Caki2 (cell line): ENCODE measurements around the gene SAG. TPM values are rescaled to one million over a fixed set of nuclear protein-coding genes. Genes with fewer than 3 reads are reported as not detected.
"Not testable (repeated sequence)": the region's sequence is repeated elsewhere in the genome, so short reads cannot be mapped to it uniquely, and the experiment has no call there.

Source experiments
- DNase-seq: peaks from one replicate; pipeline ENCODE4 v3.0.0-alpha.2; 2015; ENCODE audit warnings: low read depth
- in situ Hi-C: cut with HindIII; loops from 2 replicates; pipeline ENCODE4 v1.10.0; 2016; ENCODE audit warnings: low sequenced_read_pairs, low pct_unique_long_range_greater_than_20kb, mixed read lengths
- total RNA-seq: library from RNA; depleted of rRNA; stranded (reverse); fragments of >200 nt; shearing (Covaris generic); gene quantifications from 2 replicates; pipeline ENCODE4 v1.2.3, GENCODE V29; 2014; ENCODE audit warnings: low replicate concordance

Gene SAG
- total RNA-seq, 1 experiment from 2014 or later = not detected

GRCh38 chr2:233365861-233366520 is 58.4 kb downstream of the SAG start:
- no peak for DNase-seq
- in situ Hi-C loops = no loop called here

- in situ Hi-C loops = no loop called here
- DNase-seq = no peak
Measured at GRCh38 chr2:233367586-233367985, 60.0 kb downstream of the SAG start.

- DNase-seq = no peak
- in situ Hi-C loops = no loop called here
Measured at GRCh38 chr2:233368756-233369155, 61.1 kb downstream of the SAG start.

GRCh38 chr2:233369462-233369861 is 61.8 kb downstream of the SAG start:
- no peak for DNase-seq
- in situ Hi-C loops = no loop called here

GRCh38 chr2:233369897-233370685 is 62.5 kb downstream of the SAG start:
- in situ Hi-C loops = no loop called here

GRCh38 chr2:233371641-233372040 is 64.0 kb downstream of the SAG start:
- no peak for DNase-seq
- in situ Hi-C loops = no loop called here

More at GRCh38 chr2:233369897-233370685, 62.5 kb downstream of the SAG start:
- no peak for DNase-seq

- DNase-seq = no peak
- in situ Hi-C loops = no loop called here
Measured at GRCh38 chr2:233372855-233373254, 65.2 kb downstream of the SAG start.

GRCh38 chr2:233373316-233373715 is 65.7 kb downstream of the SAG start:
- DNase-seq = no peak
- in situ Hi-C loops = no loop called here

GRCh38 chr2:233374776-233375175 is 67.2 kb downstream of the SAG start:
- DNase-seq, in situ Hi-C loops: not testable (repeated sequence)

GRCh38 chr2:233375490-233376314 is 68.1 kb downstream of the SAG start:
- in situ Hi-C loops = no loop called here
- DNase-seq = no peak

GRCh38 chr2:233379034-233379433 is 71.4 kb downstream of the SAG start:
- no peak for DNase-seq
- in situ Hi-C loops = no loop called here

- no peak for DNase-seq
- in situ Hi-C loops = no loop called here
Measured at GRCh38 chr2:233379441-233379840, 71.8 kb downstream of the SAG start.

- in situ Hi-C loops = no loop called here
- DNase-seq = no peak
Measured at GRCh38 chr2:233380132-233380895, 72.7 kb downstream of the SAG start.

GRCh38 chr2:233380995-233381637 is 73.5 kb downstream of the SAG start:
- no peak for DNase-seq
- in situ Hi-C loops = no loop called here

- DNase-seq = no peak
- in situ Hi-C loops = no loop called here
Measured at GRCh38 chr2:233381638-233381995, 74.0 kb downstream of the SAG start.

GRCh38 chr2:233384015-233384414 is 76.4 kb downstream of the SAG start:
- in situ Hi-C loops = no loop called here

GRCh38 chr2:233384811-233385488 is 77.3 kb downstream of the SAG start:
- no peak for DNase-seq
- in situ Hi-C loops = no loop called here

More at GRCh38 chr2:233384015-233384414, 76.4 kb downstream of the SAG start:
- no peak for DNase-seq
